Thyroid gland (tissue), 4 donors: ENCODE measurements around the gene MYADML2. TPM values are rescaled to one million over a fixed set of nuclear protein-coding genes. Genes with fewer than 3 reads are reported as not detected.

ENCODE experiments used
- DNase-seq, 2 donors: peaks; one replicate each; pipeline ENCODE4 v3.0.0-alpha.2; 2019
- H3K27ac ChIP-seq, 3 donors: fragments of 200-600 bp; sonication (generic); 1 replicate in 2 of 3; 2 replicates in 1 of 3; pipeline ENCODE4 v1.5.1; 2016 to 2019; ENCODE audit warnings: mild to moderate bottlenecking in 1 of 3, moderate library complexity in 1 of 3
- H3K27me3 ChIP-seq: fragments of 200-600 bp; sonication (generic); one replicate; pipeline ENCODE4 v1.5.1; 2019
- H3K36me3 ChIP-seq, 2 donors: fragments of 200-600 bp; sonication (generic); one replicate each; pipeline ENCODE4 v1.5.1; 2016 to 2019
- H3K4me1 ChIP-seq, 2 donors: fragments of 200-600 bp; sonication (generic); one replicate each; pipeline ENCODE4 v1.5.1; 2017 to 2019
- H3K4me3 ChIP-seq, 3 donors: fragments of 200-600 bp; sonication (generic); replicated peaks in 1 of 3; 1 replicate in 2 of 3; 2 replicates in 1 of 3; pipeline ENCODE4 v1.5.1; 2016; ENCODE audit warnings: mild to moderate bottlenecking in 1 of 3
- H3K9me3 ChIP-seq: fragments of 200-600 bp; sonication (generic); one replicate; pipeline ENCODE4 v1.5.1; 2017
- CTCF ChIP-seq, 6 experiments: fragments of 200-600 bp in 3 of 6; fragments of 450-650 bp in 3 of 6; sonication (generic) in 3 of 6; IDR thresholded peaks; one replicate each; pipeline ENCODE4 v1.5.1; 2016 to 2019; ENCODE audit warnings: antibody characterized with exemption in 6 of 6, mild to moderate bottlenecking in 2 of 6, inconsistent platforms in 1 of 6, moderate library complexity in 1 of 6
- POLR2A ChIP-seq, 2 donors: fragments of 450-650 bp; IDR thresholded peaks; one replicate each; pipeline ENCODE4 v1.6.1; 2017; ENCODE audit warnings: antibody characterized with exemption in 2 of 2, mild to moderate bottlenecking in 2 of 2, moderate library complexity in 1 of 2
- WGBS, 2 donors: methylation state at CpG; one replicate each; pipeline ENCODE4 v1.1.5; 2017; 5-methylcytosine and 5-hydroxymethylcytosine counted together
- intact Hi-C: fragments of 100-400 bp; cut with DNase I; formaldehyde crosslinking; loops from one replicate; pipeline ENCODE4 v1.15.1; 2023
- total RNA-seq, 4 donors: library from RNA; depleted of rRNA; stranded (reverse); fragments of >200 nt; gene quantifications; one replicate each; pipeline ENCODE4 v1.2.3, GENCODE V29; 2016

Gene MYADML2
- total RNA-seq, 4 donors from 2014 or later: not detected

GRCh38 chr17:81987161-81987770 is 40.2 kb upstream of the MYADML2 start:
- WGBS, 2 donors: 92 to 95% methylated on average over 25 to 26 of the region's 26 CpGs
- peaks cover 10 to 25% of the 10 kb centered on the region in 2 donors for H3K36me3 ChIP-seq
- TF ChIP-seq CTCF (IDR thresholded peaks at IDR 0.05) (no peak), POLR2A (IDR thresholded peaks at IDR 0.05) (no peak)

GRCh38 chr17:81986606-81987005 is 39.6 kb upstream of the MYADML2 start:
- WGBS, 2 donors: 93 to 98% methylated on average over 22 to 23 of the region's 26 CpGs
- Histone ChIP-seq H3K4me1 (peaks cover 9 to 12% of the 10 kb centered on the region in 2 donors), H3K9me3 (no peaks in the 10 kb centered on the region), H3K27me3 (no peaks in the 10 kb centered on the region), H3K4me3 (no peak overlapping the region), H3K27ac (no peak overlapping the region), H3K36me3 (peaks cover 10 to 25% of the 10 kb centered on the region in 2 donors)
- TF ChIP-seq CTCF (IDR thresholded peaks at IDR 0.05) (no peak), POLR2A (IDR thresholded peaks at IDR 0.05) (no peak)
- intact Hi-C loops: no loop called here
- no peak for DNase-seq

More at GRCh38 chr17:81987161-81987770, 40.2 kb upstream of the MYADML2 start:
- no peaks in the 10 kb centered on the region for H3K27me3 ChIP-seq
- H3K27ac ChIP-seq: no peak overlapping the region
- DNase-seq: no peak
- H3K4me3 ChIP-seq: no peak overlapping the region
- H3K9me3 ChIP-seq: no peaks in the 10 kb centered on the region
- intact Hi-C loops: no loop called here
- H3K4me1 ChIP-seq: peaks cover 14% of the 10 kb centered on the region in 2 donors

- Histone ChIP-seq H3K27me3 (no peaks in the 10 kb centered on the region), H3K36me3 (peaks cover 10 to 25% of the 10 kb centered on the region in 2 donors), H3K27ac (no peak overlapping the region), H3K4me3 (no peak overlapping the region), H3K9me3 (no peaks in the 10 kb centered on the region), H3K4me1 (peaks cover 8 to 9% of the 10 kb centered on the region in 2 donors)
- no peak for DNase-seq
- no peak for TF ChIP-seq POLR2A (IDR thresholded peaks at IDR 0.05)
- TF ChIP-seq CTCF (IDR thresholded peaks at IDR 0.05): no peak
- intact Hi-C loops: no loop called here
- WGBS, 2 donors: 96 to 97% methylated on average over 20 to 21 of the region's 21 CpGs
Observed at GRCh38 chr17:81984773-81985410, 37.9 kb upstream of the MYADML2 start.

GRCh38 chr17:81983639-81984373 is 36.8 kb upstream of the MYADML2 start:
- 95 to 97% methylated on average over 26 of the region's 26 CpGs for WGBS, 2 donors
- peaks cover 8 to 11% of the 10 kb centered on the region in 2 donors for H3K4me1 ChIP-seq
- no peaks in the 10 kb centered on the region for H3K9me3 ChIP-seq
- H3K27me3 ChIP-seq: no peaks in the 10 kb centered on the region
- DNase-seq: no peak
- intact Hi-C loops: no loop called here
- H3K4me3 ChIP-seq: no peak overlapping the region
- H3K36me3 ChIP-seq: peaks cover 10 to 25% of the 10 kb centered on the region in 2 donors
- TF ChIP-seq POLR2A (IDR thresholded peaks at IDR 0.05) (no peak), CTCF (IDR thresholded peaks at IDR 0.05) (no peak)
- H3K27ac ChIP-seq: no peak overlapping the region
